Naive thymus-derived CD8-positive, alpha-beta T cell (primary cell): ENCODE data around the gene NUCB2. TPM values are rescaled to one million over a fixed set of nuclear protein-coding genes. Genes with fewer than 3 reads are reported as not detected.
"Not testable (repeated sequence)": the region's sequence is repeated elsewhere in the genome, so short reads cannot be mapped to it uniquely, and the experiment has no call there.

ENCODE experiments used
- ATAC-seq, 2 donors: fragments of 150-1000 bp; cut with Tn5 transposase in 1 of 2; sonication (Bioruptor Pico), chemical (Tn5 transposase) in 1 of 2; 1 replicate in 1 of 2; 2 replicates in 1 of 2; pipeline ENCODE4 v1.10.0; 2021; ENCODE audit warnings: mild to moderate bottlenecking in 2 of 2, moderate library complexity in 2 of 2
- POLR2A ChIA-PET: fragments of 350-600 bp; sonication (Branson Sonifier 250); formaldehyde crosslinking; loops from one replicate; lab custom pipeline; 2021; ENCODE audit warnings: antibody characterized with exemption; lab: Charles Lee
- DNase-seq, 10 donors: peaks; one replicate each; pipeline versions ENCODE4 v3.0.0 to v3.0.0-alpha.2; 2020 to 2022
- H3K27ac Mint-ChIP-seq, 10 donors: one replicate each; pipeline ENCODE4 v1.8.0; 2020 to 2022; ENCODE audit warnings: mild to moderate bottlenecking in 10 of 10, mixed read lengths in 10 of 10, moderate library complexity in 4 of 10, inconsistent platforms in 1 of 10
- H3K27me3 Mint-ChIP-seq, 5 donors: one replicate each; pipeline ENCODE4 v1.8.0; 2021 to 2022; ENCODE audit warnings: mixed read lengths in 5 of 5
- H3K36me3 Mint-ChIP-seq, 3 donors: one replicate each; pipeline ENCODE4 v1.8.0; 2020 to 2022; ENCODE audit warnings: mixed read lengths in 3 of 3, mild to moderate bottlenecking in 2 of 3, inconsistent platforms in 1 of 3
- H3K4me1 Mint-ChIP-seq, 4 donors: one replicate each; pipeline ENCODE4 v1.8.0; 2021 to 2022; ENCODE audit warnings: mixed read lengths in 4 of 4
- H3K4me3 Mint-ChIP-seq, 10 donors: one replicate each; pipeline ENCODE4 v1.8.0; 2020 to 2022; ENCODE audit warnings: mild to moderate bottlenecking in 10 of 10, mixed read lengths in 10 of 10, moderate library complexity in 6 of 10, inconsistent platforms in 1 of 10
- H3K9me3 Mint-ChIP-seq, 9 donors: one replicate each; pipeline ENCODE4 v1.8.0; 2020 to 2022; ENCODE audit warnings: mixed read lengths in 9 of 9, mild to moderate bottlenecking in 3 of 9, inconsistent platforms in 1 of 9, moderate library complexity in 1 of 9
- polyA plus RNA-seq, 3 donors: library from polyadenylated mRNA; unstranded; fragments of 300-500 nt; fragmentation: Illumina TruSeq; gene quantifications; one replicate each; pipeline ENCODE4 v1.2.3, GENCODE V29; 2021
- total RNA-seq, 8 experiments: library from RNA in 2 of 8; stranded (reverse) in 2 of 8; gene quantifications; one replicate each; pipeline ENCODE4 v1.2.3 and lab custom pipeline; 2021 to 2026

The NUCB2 gene
- total and polyA plus RNA-seq, 5 experiments from 2014 or later = 211 to 487 (median 449) TPM

- POLR2A ChIA-PET = no interaction called here
- no peak for ATAC-seq
- H3K4me3 Mint-ChIP-seq = no peak overlapping the region
- no peaks in the 10 kb centered on the region for H3K9me3 Mint-ChIP-seq
- no peak for DNase-seq
- H3K4me1 Mint-ChIP-seq = peaks cover 0 to 2% (median 1%) of the 10 kb centered on the region in 4 donors
- no peak overlapping the region for H3K27ac Mint-ChIP-seq
- no peaks in the 10 kb centered on the region for H3K27me3 Mint-ChIP-seq
- no peaks in the 10 kb centered on the region for H3K36me3 Mint-ChIP-seq
Observed at GRCh38 chr11:17250561-17251350, 25.8 kb upstream of the NUCB2 start.

- POLR2A ChIA-PET = no interaction called here
- DNase-seq = no peak
- ATAC-seq = no peak
- no peak overlapping the region for H3K4me3 Mint-ChIP-seq
- peaks cover 5 to 12% (median 7%) of the 10 kb centered on the region in 4 donors for H3K4me1 Mint-ChIP-seq
- no peaks in the 10 kb centered on the region for H3K9me3 Mint-ChIP-seq
- no peaks in the 10 kb centered on the region for H3K36me3 Mint-ChIP-seq
- H3K27ac Mint-ChIP-seq = no peak overlapping the region
- H3K27me3 Mint-ChIP-seq = no peaks in the 10 kb centered on the region
Observed at GRCh38 chr11:17252704-17253103, 23.8 kb upstream of the NUCB2 start.

- Mint-ChIP-seq H3K27me3 (no peaks in the 10 kb centered on the region), H3K36me3 (no peaks in the 10 kb centered on the region), H3K27ac (peak overlapping the region in 2 of 10 donors; percentile 42 to 73), H3K4me3 (no peak overlapping the region), H3K4me1 (peaks cover 7 to 12% (median 8%) of the 10 kb centered on the region in 4 donors), H3K9me3 (no peaks in the 10 kb centered on the region)
- ATAC-seq (no peak), DNase-seq (no peak)
- POLR2A ChIA-PET = interaction anchor here (0.9 kb wide), 1 partner anchor 21 kb away, joined by 7 read pairs; no protein-coding TSS in a partner anchor
Observed at GRCh38 chr11:17256512-17256911, 20.0 kb upstream of the NUCB2 start.

GRCh38 chr11:17257196-17257595 is 19.3 kb upstream of the NUCB2 start:
- POLR2A ChIA-PET = interaction anchor here (0.8 kb wide), 1 partner anchor 13 kb away, joined by 3 read pairs; no protein-coding TSS in a partner anchor
- peaks cover 5 to 12% (median 7%) of the 10 kb centered on the region in 4 donors for H3K4me1 Mint-ChIP-seq
- no peaks in the 10 kb centered on the region for H3K27me3 Mint-ChIP-seq
- ATAC-seq (no peak), DNase-seq (no peak)
- H3K9me3 Mint-ChIP-seq = no peaks in the 10 kb centered on the region
- H3K4me3 Mint-ChIP-seq = no peak overlapping the region
- H3K27ac Mint-ChIP-seq = peak overlapping the region in 2 of 10 donors; percentile 42 to 62
- no peaks in the 10 kb centered on the region for H3K36me3 Mint-ChIP-seq

- POLR2A ChIA-PET = no interaction called here
- DNase-seq (no peak), ATAC-seq (no peak)
- no peaks in the 10 kb centered on the region for H3K36me3 Mint-ChIP-seq
- H3K4me3 Mint-ChIP-seq = no peak overlapping the region
- H3K9me3 Mint-ChIP-seq = no peaks in the 10 kb centered on the region
- no peaks in the 10 kb centered on the region for H3K27me3 Mint-ChIP-seq
- H3K27ac Mint-ChIP-seq = no peak overlapping the region
- H3K4me1 Mint-ChIP-seq = peaks cover 5 to 12% (median 7%) of the 10 kb centered on the region in 4 donors
Observed at GRCh38 chr11:17258670-17259069, 17.9 kb upstream of the NUCB2 start.

- no peak for DNase-seq
- Mint-ChIP-seq H3K27ac (no peak overlapping the region), H3K27me3 (no peaks in the 10 kb centered on the region), H3K9me3 (no peaks in the 10 kb centered on the region), H3K36me3 (no peaks in the 10 kb centered on the region), H3K4me1 (peaks cover 5 to 12% (median 7%) of the 10 kb centered on the region in 4 donors), H3K4me3 (no peak overlapping the region)
- no peak for ATAC-seq
- POLR2A ChIA-PET = no interaction called here
Observed at GRCh38 chr11:17259519-17259918, 17.0 kb upstream of the NUCB2 start.

- DNase-seq (no peak), ATAC-seq (no peak)
- Mint-ChIP-seq H3K27me3 (no peaks in the 10 kb centered on the region), H3K4me1 (peaks cover 5 to 12% (median 7%) of the 10 kb centered on the region in 4 donors), H3K9me3 (no peaks in the 10 kb centered on the region), H3K4me3 (no peak overlapping the region), H3K36me3 (no peaks in the 10 kb centered on the region), H3K27ac (no peak overlapping the region)
- POLR2A ChIA-PET = interaction anchor here (0.7 kb wide), 1 partner anchor 41 kb away, joined by 4 read pairs; no protein-coding TSS in a partner anchor
Observed at GRCh38 chr11:17260020-17260419, 16.5 kb upstream of the NUCB2 start.

- DNase-seq = no peak
- H3K4me1 Mint-ChIP-seq = peaks cover 3 to 13% (median 6%) of the 10 kb centered on the region in 4 donors
- no peak for ATAC-seq
- no peaks in the 10 kb centered on the region for H3K9me3 Mint-ChIP-seq
- H3K27me3 Mint-ChIP-seq = no peaks in the 10 kb centered on the region
- H3K4me3 Mint-ChIP-seq = no peak overlapping the region
- no peak overlapping the region for H3K27ac Mint-ChIP-seq
- POLR2A ChIA-PET = no interaction called here
- H3K36me3 Mint-ChIP-seq = no peaks in the 10 kb centered on the region
Observed at GRCh38 chr11:17263769-17264168, 12.8 kb upstream of the NUCB2 start.

- H3K27me3 Mint-ChIP-seq = no peaks in the 10 kb centered on the region
- H3K4me1 Mint-ChIP-seq = peaks cover 5 to 16% (median 8%) of the 10 kb centered on the region in 4 donors
Observed at GRCh38 chr11:17266781-17267180, 9.8 kb upstream of the NUCB2 start.

GRCh38 chr11:17267576-17267975 is 9.0 kb upstream of the NUCB2 start:
- POLR2A ChIA-PET = interaction anchor here (0.5 to 1.2 kb wide), 6 partner anchors 9 to 117 kb away, joined by 3 to 5 read pairs (median 4); partner anchors contain the start of gene NUCB2
- H3K36me3 Mint-ChIP-seq = no peaks in the 10 kb centered on the region

More at GRCh38 chr11:17266781-17267180, 9.8 kb upstream of the NUCB2 start:
- no peaks in the 10 kb centered on the region for H3K36me3 Mint-ChIP-seq
- H3K4me3 Mint-ChIP-seq = no peak overlapping the region
- no peak overlapping the region for H3K27ac Mint-ChIP-seq
- POLR2A ChIA-PET = interaction anchor here (1.2 kb wide), 1 partner anchor 19 kb away, joined by 4 read pairs; no protein-coding TSS in a partner anchor
- no peaks in the 10 kb centered on the region for H3K9me3 Mint-ChIP-seq
- ATAC-seq (no peak), DNase-seq (no peak)

GRCh38 chr11:17268500-17268899 is 8.0 kb upstream of the NUCB2 start:
- not testable (repeated sequence) for H3K36me3 Mint-ChIP-seq, DNase-seq, H3K4me3 Mint-ChIP-seq, ATAC-seq, H3K9me3 Mint-ChIP-seq, H3K27me3 Mint-ChIP-seq
- Mint-ChIP-seq H3K27ac (peak overlapping the region in 1 of 10 donors; percentile 24), H3K4me1 (peaks cover 7 to 20% (median 10%) of the 10 kb centered on the region in 4 donors)
- POLR2A ChIA-PET = interaction anchor here (0.7 kb wide), 1 partner anchor 121 kb away, joined by 3 read pairs; no protein-coding TSS in a partner anchor

More at GRCh38 chr11:17267576-17267975, 9.0 kb upstream of the NUCB2 start:
- peak overlapping the region in 3 of 10 donors; percentile 4 to 40 (median 22) for H3K27ac Mint-ChIP-seq
- H3K9me3 Mint-ChIP-seq = no peaks in the 10 kb centered on the region
- no peak overlapping the region for H3K4me3 Mint-ChIP-seq
- ATAC-seq = peak; percentile 44 to 47
- no peaks in the 10 kb centered on the region for H3K27me3 Mint-ChIP-seq
- no peak for DNase-seq
- H3K4me1 Mint-ChIP-seq = peaks cover 6 to 17% (median 9%) of the 10 kb centered on the region in 4 donors

- ATAC-seq (no peak), DNase-seq (no peak)
- Mint-ChIP-seq H3K9me3 (no peaks in the 10 kb centered on the region), H3K36me3 (no peaks in the 10 kb centered on the region), H3K27me3 (no peaks in the 10 kb centered on the region), H3K4me1 (peaks cover 7 to 22% (median 11%) of the 10 kb centered on the region in 4 donors), H3K4me3 (no peak overlapping the region), H3K27ac (peak overlapping the region in 1 of 10 donors; percentile 24)
- POLR2A ChIA-PET = no interaction called here
Observed at GRCh38 chr11:17268902-17269301, 7.6 kb upstream of the NUCB2 start.

- Mint-ChIP-seq H3K27me3 (no peaks in the 10 kb centered on the region), H3K4me1 (peaks cover 15 to 40% (median 25%) of the 10 kb centered on the region in 4 donors), H3K27ac (peak overlapping the region in 1 of 10 donors; percentile 9), H3K4me3 (no peak overlapping the region), H3K36me3 (no peaks in the 10 kb centered on the region), H3K9me3 (no peaks in the 10 kb centered on the region)
- ATAC-seq (no peak), DNase-seq (no peak)
- POLR2A ChIA-PET = interaction anchor here (0.6 to 1.4 kb wide), 2 partner anchors 13 to 62 kb away, joined by 3 to 6 read pairs; no protein-coding TSS in a partner anchor
Observed at GRCh38 chr11:17272801-17273200, 3.7 kb upstream of the NUCB2 start.
